Progenitor cell of endocrine pancreas (in vitro differentiated cells): ENCODE measurements around the gene ZNF24. TPM values are rescaled to one million over a fixed set of nuclear protein-coding genes. Genes with fewer than 3 reads are reported as not detected.

Experiments used
- DNase-seq: peaks from one replicate; pipeline ENCODE4 v3.0.0; 2021; ENCODE audit warnings: low spot score; ENCODE audit not compliant: unreplicated experiment
- H3K27ac Mint-ChIP-seq: 2 replicates; pipeline ENCODE4 v1.8.0; 2021; ENCODE audit warnings: mild to moderate bottlenecking, moderate library complexity, mixed read lengths
- H3K27me3 Mint-ChIP-seq: 2 replicates; pipeline ENCODE4 v1.8.0; 2021; ENCODE audit warnings: mixed read lengths
- H3K36me3 Mint-ChIP-seq: 2 replicates; pipeline ENCODE4 v1.8.0; 2022; ENCODE audit warnings: mixed read lengths; ENCODE audit not compliant: insufficient read depth
- H3K4me1 Mint-ChIP-seq: 2 replicates; pipeline ENCODE4 v1.8.0; 2021; ENCODE audit warnings: low read depth, mixed read lengths
- H3K4me3 Mint-ChIP-seq: 2 replicates; pipeline ENCODE4 v1.8.0; 2021; ENCODE audit warnings: low read depth, mild to moderate bottlenecking, moderate library complexity, mixed read lengths
- H3K9me3 Mint-ChIP-seq: 2 replicates; pipeline ENCODE4 v1.8.0; 2021; ENCODE audit warnings: low read depth, mixed read lengths
- total RNA-seq: library from RNA; stranded (reverse); gene quantifications from 2 replicates; pipeline ENCODE4 v1.2.1, GENCODE V29; 2021
- TF ChIP-seq, protein P1 (sequence below): fragments of 200-600 bp; sonication (generic); IDR thresholded peaks from one replicate; pipeline ENCODE4 v1.5.0; 2021; ENCODE audit warnings: antibody characterized with exemption, mild to moderate bottlenecking; ENCODE audit not compliant: unreplicated experiment

ZNF24 gene
- total RNA-seq, 1 donor from 2014 or later, result 76.1 TPM

DNA sequence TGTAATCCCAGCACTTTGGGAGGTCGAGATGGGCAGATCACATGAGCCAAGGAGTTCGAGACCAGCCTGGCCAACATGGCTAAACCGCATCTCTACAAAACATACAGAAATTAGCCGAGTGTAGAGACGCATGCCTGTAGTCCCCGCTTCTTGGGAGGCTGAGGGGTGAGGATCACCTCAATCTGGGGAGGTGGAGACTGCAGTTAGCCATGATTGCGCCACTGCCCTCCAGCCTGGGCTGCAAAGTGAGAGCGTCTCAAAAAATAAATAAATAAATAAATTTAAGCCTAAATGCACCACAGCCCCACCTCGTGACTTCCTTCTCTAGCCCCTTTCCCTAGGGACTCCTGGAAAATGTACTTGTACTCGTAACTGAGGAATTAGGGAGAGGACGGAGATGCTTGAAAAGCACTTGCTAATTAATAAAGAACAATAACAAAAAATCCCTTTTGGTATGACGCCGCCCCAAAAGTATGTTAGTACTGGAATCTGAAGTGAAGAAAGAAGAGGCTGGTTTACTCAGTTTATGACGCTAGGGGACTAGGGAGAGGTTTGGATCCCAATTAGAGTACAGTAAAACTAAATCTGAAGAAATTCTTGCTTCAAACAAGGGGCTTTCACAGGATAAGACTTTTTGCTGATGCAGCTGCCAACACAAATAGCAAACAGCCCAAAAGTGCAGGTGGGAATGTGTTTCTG, 33.8 kb upstream of the ZNF24 start:
- Mint-ChIP-seq H3K4me1 (peaks cover 9% of the 10 kb centered on the region), H3K4me3 (peak overlapping the region; percentile 79), H3K27me3 (peaks cover 16% of the 10 kb centered on the region), H3K27ac (no peak overlapping the region), H3K36me3 (peaks cover 1% of the 10 kb centered on the region), H3K9me3 (peaks cover 9% of the 10 kb centered on the region)
- no peak for DNase-seq
- TF ChIP-seq, protein P1, sequence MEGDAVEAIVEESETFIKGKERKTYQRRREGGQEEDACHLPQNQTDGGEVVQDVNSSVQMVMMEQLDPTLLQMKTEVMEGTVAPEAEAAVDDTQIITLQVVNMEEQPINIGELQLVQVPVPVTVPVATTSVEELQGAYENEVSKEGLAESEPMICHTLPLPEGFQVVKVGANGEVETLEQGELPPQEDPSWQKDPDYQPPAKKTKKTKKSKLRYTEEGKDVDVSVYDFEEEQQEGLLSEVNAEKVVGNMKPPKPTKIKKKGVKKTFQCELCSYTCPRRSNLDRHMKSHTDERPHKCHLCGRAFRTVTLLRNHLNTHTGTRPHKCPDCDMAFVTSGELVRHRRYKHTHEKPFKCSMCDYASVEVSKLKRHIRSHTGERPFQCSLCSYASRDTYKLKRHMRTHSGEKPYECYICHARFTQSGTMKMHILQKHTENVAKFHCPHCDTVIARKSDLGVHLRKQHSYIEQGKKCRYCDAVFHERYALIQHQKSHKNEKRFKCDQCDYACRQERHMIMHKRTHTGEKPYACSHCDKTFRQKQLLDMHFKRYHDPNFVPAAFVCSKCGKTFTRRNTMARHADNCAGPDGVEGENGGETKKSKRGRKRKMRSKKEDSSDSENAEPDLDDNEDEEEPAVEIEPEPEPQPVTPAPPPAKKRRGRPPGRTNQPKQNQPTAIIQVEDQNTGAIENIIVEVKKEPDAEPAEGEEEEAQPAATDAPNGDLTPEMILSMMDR, result no peak

DNA sequence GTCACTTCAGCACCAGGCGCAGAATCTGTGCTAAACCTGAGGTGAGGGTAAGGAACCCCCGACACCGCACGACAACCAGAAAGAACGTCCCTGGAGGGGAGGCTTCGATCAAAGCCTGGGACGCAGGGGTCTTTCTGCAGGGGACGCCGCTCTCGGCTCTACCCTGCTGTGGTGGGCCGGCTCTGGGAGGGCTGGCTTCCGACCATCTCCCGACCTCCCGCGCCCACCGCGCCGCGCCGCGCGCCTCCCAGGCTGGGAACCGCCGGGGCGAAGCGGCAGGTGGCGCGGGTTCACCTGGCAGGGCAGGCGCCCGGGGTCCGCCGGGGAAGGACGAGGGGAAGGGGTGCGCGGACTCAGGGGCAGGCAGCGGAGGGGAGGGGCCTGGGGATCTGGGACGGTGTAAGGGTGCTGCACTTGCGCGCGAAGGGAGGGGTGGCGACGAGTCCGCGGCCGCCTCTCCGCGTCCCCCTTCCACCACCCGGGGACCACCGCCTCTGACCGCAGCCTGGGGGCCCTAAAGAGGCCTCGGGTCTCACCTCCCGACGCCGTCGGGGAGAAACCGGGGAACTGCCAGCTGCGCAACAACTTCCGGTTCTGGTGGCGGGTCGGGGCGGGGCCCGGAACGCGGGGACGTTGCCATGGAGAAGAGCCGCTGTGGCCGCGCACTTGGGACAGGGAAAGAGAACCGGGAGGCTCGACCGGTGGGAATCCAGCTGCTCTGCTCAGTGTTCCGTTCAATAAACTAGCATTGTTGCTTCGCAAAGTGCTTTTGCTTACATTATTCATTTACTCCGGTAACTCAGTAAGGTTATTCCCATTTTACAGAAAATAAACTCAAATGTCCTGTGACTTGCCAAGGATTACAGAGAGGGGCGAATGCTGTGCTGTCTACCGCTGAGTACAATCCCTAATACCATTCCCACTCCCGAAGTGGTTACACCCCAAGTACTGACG, 32.8 kb upstream of the ZNF24 start, which contains the start of gene ZNF396:
ZNF396 (minus strand) TSS at position 596 of the 954 bp plus-strand sequence. CDS start 3,045 bp downstream, outside the sequence.
- peak within 1 kb of the TSS; percentile 92 for H3K27ac Mint-ChIP-seq
- peaks cover 16% of the 10 kb centered on the region for H3K27me3 Mint-ChIP-seq
- peaks cover 9% of the 10 kb centered on the region for H3K4me1 Mint-ChIP-seq
- peaks cover 1% of the 10 kb centered on the region for H3K36me3 Mint-ChIP-seq
- peak; percentile 64 for DNase-seq
- peaks cover 5% of the 10 kb centered on the region for H3K9me3 Mint-ChIP-seq
- H3K4me3 Mint-ChIP-seq, result peak within 1 kb of the TSS; percentile 82
- TF ChIP-seq, protein P1, result peak; percentile 6

DNA sequence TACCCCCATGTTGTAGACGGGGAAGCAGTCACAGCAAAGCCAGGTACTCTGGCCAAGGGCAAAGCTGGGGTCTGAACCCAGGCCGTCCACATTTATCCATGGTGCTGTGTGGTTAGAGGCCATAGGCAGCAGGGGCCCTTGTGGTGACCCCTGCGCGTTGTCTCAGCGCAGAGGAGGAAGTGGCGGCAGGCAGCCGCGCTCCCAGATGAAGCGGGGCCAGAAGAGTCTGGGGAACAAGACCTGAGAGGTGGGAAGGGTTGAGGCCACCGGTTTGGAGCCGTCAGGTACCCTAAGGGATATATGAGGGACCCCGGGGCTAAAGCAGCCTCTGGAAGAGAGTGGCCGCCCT, 32.1 kb upstream of the ZNF24 start:
- Mint-ChIP-seq H3K27ac (peak overlapping the region; percentile 92), H3K4me1 (peaks cover 8% of the 10 kb centered on the region), H3K9me3 (peaks cover 2% of the 10 kb centered on the region), H3K36me3 (peaks cover 1% of the 10 kb centered on the region), H3K27me3 (peaks cover 15% of the 10 kb centered on the region), H3K4me3 (peak overlapping the region; percentile 82)
- DNase-seq, result peak; percentile 13
- TF ChIP-seq, protein P1, result no peak

DNA sequence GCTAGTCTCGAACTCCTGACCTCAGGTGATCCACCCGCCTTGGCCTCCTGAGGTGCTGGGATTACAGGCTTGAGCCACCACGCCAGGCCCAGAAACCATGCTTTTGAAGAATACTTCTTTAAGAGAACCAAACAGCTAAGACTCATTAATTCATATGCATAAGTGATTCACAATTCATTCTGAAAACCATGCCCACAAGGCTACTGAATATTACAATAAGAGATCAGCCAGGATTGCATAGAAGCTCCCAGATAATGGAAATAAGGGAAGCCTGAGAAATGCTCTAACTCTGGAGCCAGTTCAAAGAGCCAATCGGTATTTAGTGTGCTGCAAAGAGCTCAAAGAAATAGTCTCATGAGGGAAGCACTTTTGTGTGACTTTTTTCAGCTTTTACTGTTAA, 30.5 kb upstream of the ZNF24 start:
- no peak for DNase-seq
- Mint-ChIP-seq H3K9me3 (no peaks in the 10 kb centered on the region), H3K4me1 (peaks cover 7% of the 10 kb centered on the region), H3K36me3 (peaks cover 3% of the 10 kb centered on the region), H3K27me3 (peaks cover 13% of the 10 kb centered on the region), H3K4me3 (no peak overlapping the region), H3K27ac (no peak overlapping the region)
- TF ChIP-seq, protein P1, result no peak

DNA sequence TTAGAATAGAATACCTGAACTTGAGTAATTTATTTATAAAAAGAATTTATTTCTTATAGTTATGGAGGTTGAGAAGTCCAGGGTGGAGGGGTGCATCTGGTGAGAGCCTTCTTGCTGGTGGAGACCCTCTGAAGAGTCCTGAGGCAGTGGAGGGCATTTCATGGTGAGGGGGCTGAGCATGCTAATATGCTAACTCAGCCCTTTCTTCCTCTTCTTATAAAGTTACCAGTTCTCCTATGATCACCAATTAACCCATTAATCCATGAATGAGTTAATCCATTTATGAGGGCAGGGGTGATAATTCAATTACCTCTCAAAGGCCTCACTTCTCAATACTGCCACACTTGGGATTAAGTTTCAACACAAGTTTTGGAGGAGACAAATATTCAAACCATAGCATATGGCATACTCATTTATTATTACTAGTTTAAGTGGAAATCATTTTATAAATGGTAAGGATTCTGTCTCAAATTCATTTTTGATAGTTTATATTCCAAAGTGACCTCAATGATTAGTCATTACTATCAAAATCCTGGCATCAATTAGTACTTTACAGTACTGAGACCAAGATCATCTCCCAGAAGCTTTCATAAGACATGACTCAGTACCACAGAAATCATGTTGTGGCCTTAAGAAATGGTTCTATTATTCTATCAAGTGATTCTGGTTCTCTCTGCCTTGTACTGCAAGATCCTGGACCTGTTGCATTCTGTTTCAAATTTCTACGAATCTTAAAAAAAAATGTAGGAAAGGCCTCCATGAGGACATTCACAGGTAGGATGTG, 27.4 kb upstream of the ZNF24 start:
- H3K9me3 Mint-ChIP-seq, result no peaks in the 10 kb centered on the region
- H3K27me3 Mint-ChIP-seq, result no peaks in the 10 kb centered on the region
- TF ChIP-seq, protein P1, result no peak
- no peak overlapping the region for H3K27ac Mint-ChIP-seq
- peaks cover 3% of the 10 kb centered on the region for H3K36me3 Mint-ChIP-seq
- H3K4me3 Mint-ChIP-seq, result no peak overlapping the region
- peaks cover 4% of the 10 kb centered on the region for H3K4me1 Mint-ChIP-seq
- no peak for DNase-seq
